H9 (cell line): Measurements from ENCODE around the gene STAMBP. TPM values are rescaled to one million over a fixed set of nuclear protein-coding genes. Genes with fewer than 3 reads are reported as not detected.

Experiments used
- DNase-seq: peaks from one replicate; pipeline ENCODE4 v3.0.0-alpha.2; 2017
- H2AFZ ChIP-seq: one replicate; pipeline ENCODE4 v1.6.1; 2013; ENCODE audit warnings: mild to moderate bottlenecking, low read length, control low read depth, moderate library complexity
- H2AK5ac ChIP-seq: 2 replicates; pipeline ENCODE4 v1.6.1; 2013; ENCODE audit warnings: low read length, control low read depth, mixed read lengths; ENCODE audit not compliant: insufficient read length
- H2BK120ac ChIP-seq: one replicate; pipeline ENCODE4 v1.6.1; 2013; ENCODE audit warnings: low read depth, mild to moderate bottlenecking, low read length, control low read depth, inconsistent platforms; ENCODE audit not compliant: poor library complexity, severe bottlenecking
- H2BK12ac ChIP-seq: 2 replicates; pipeline ENCODE4 v1.6.1; 2013; ENCODE audit warnings: low read length, control low read depth, mixed read lengths, low read depth; ENCODE audit not compliant: insufficient read length
- H2BK15ac ChIP-seq: 2 replicates; pipeline ENCODE4 v1.6.1; 2013; ENCODE audit warnings: low read depth, low read length, control low read depth
- H2BK20ac ChIP-seq: one replicate; pipeline ENCODE4 v1.6.1; 2013; ENCODE audit warnings: low read depth, mild to moderate bottlenecking, low read length, control low read depth, inconsistent platforms; ENCODE audit not compliant: poor library complexity, severe bottlenecking
- H2BK5ac ChIP-seq: 2 replicates; pipeline ENCODE4 v1.6.1; 2013; ENCODE audit warnings: low read length, control low read depth, mixed read lengths; ENCODE audit not compliant: insufficient read length
- H3K14ac ChIP-seq: 2 replicates; pipeline ENCODE4 v1.6.1; 2013; ENCODE audit warnings: low read length, control low read depth; ENCODE audit not compliant: insufficient read depth
- H3K18ac ChIP-seq: 2 replicates; pipeline ENCODE4 v1.6.1; 2013; ENCODE audit warnings: low read depth, mild to moderate bottlenecking, mixed read lengths, low read length, control low read depth; ENCODE audit not compliant: insufficient read length
- H3K23ac ChIP-seq: 2 replicates; pipeline ENCODE4 v1.6.1; 2013; ENCODE audit warnings: low read length, control low read depth, mixed read lengths, low read depth; ENCODE audit not compliant: insufficient read length
- H3K23me2 ChIP-seq: 2 replicates; pipeline ENCODE4 v1.6.1; 2013; ENCODE audit warnings: low read depth, mild to moderate bottlenecking, mixed read lengths, low read length, control low read depth; ENCODE audit not compliant: insufficient read length, poor library complexity, severe bottlenecking
- H3K27ac ChIP-seq: 2 replicates; pipeline ENCODE4 v1.5.1; 2013; ENCODE audit warnings: low read length, control low read depth, mixed read lengths, low read depth; ENCODE audit not compliant: insufficient read length
- H3K27me3 ChIP-seq: 2 replicates; pipeline ENCODE4 v1.6.1; 2013; ENCODE audit warnings: low read length, control low read depth, inconsistent platforms; ENCODE audit not compliant: insufficient read depth
- H3K4ac ChIP-seq: 2 replicates; pipeline ENCODE4 v1.6.1; 2013; ENCODE audit warnings: low read depth, mild to moderate bottlenecking, control low read depth, inconsistent platforms, low read length, moderate library complexity
- H3K4me1 ChIP-seq: 2 replicates; pipeline ENCODE4 v1.6.1; 2013; ENCODE audit warnings: low read length, control low read depth, inconsistent platforms; ENCODE audit not compliant: insufficient read depth
- H3K4me2 ChIP-seq: 2 replicates; pipeline ENCODE4 v1.6.1; 2013; ENCODE audit warnings: low read length, control low read depth, mixed read lengths; ENCODE audit not compliant: insufficient read length, insufficient read depth
- H3K56ac ChIP-seq: 2 replicates; pipeline ENCODE4 v1.6.1; 2013; ENCODE audit warnings: low read depth, mild to moderate bottlenecking, mixed read lengths, low read length, control low read depth; ENCODE audit not compliant: insufficient read length
- H3K79me1 ChIP-seq: 2 replicates; pipeline ENCODE4 v1.6.1; 2013; ENCODE audit warnings: low read depth, mild to moderate bottlenecking, moderate library complexity, low read length, control low read depth, inconsistent platforms; ENCODE audit not compliant: insufficient read depth, poor library complexity, severe bottlenecking
- H3K79me2 ChIP-seq: 2 replicates; pipeline ENCODE4 v1.6.1; 2013; ENCODE audit warnings: low read length, control low read depth, inconsistent platforms; ENCODE audit not compliant: insufficient read depth
- H3K9ac ChIP-seq: 2 replicates; pipeline ENCODE4 v1.6.1; 2013; ENCODE audit warnings: low read length, control low read depth, mixed read lengths; ENCODE audit not compliant: insufficient read length; ENCODE audit errors: extremely low read depth
- H3K9me3 ChIP-seq: one replicate; pipeline ENCODE4 v1.6.1; 2013; ENCODE audit warnings: low read depth, low read length, inconsistent platforms; ENCODE audit not compliant: control insufficient read depth
- H3T11ph ChIP-seq: one replicate; pipeline ENCODE4 v1.6.1; 2013; ENCODE audit warnings: mild to moderate bottlenecking, low read length, control low read depth, inconsistent platforms
- H4K20me1 ChIP-seq: one replicate; pipeline ENCODE4 v1.6.1; 2013; ENCODE audit not compliant: control insufficient read depth, insufficient read length, insufficient read depth
- H4K5ac ChIP-seq: 2 replicates; pipeline ENCODE4 v1.6.1; 2013; ENCODE audit warnings: low read depth, mild to moderate bottlenecking, mixed read lengths, low read length, control low read depth; ENCODE audit not compliant: insufficient read length
- H4K8ac ChIP-seq: replicated peaks from 2 replicates; pipeline ENCODE4 v1.6.1; 2013; ENCODE audit warnings: low read length, control low read depth, mixed read lengths, low read depth; ENCODE audit not compliant: insufficient read length
- H4K91ac ChIP-seq: 2 replicates; pipeline ENCODE4 v1.6.1; 2013; ENCODE audit warnings: low read depth, mild to moderate bottlenecking, moderate library complexity, mixed read lengths, low read length, control low read depth; ENCODE audit not compliant: insufficient read length
- H3K27ac Mint-ChIP-seq, 3 experiments: 2 replicates in 2 of 3; 3 replicates in 1 of 3; pipeline ENCODE4 v1.8.0; 2020 to 2021; ENCODE audit warnings: mixed read lengths in 3 of 3, mild to moderate bottlenecking in 1 of 3, moderate library complexity in 1 of 3
- H3K27me3 Mint-ChIP-seq: 2 replicates; pipeline ENCODE4 v1.8.0; 2021; ENCODE audit warnings: low read depth, mild to moderate bottlenecking, moderate library complexity, mixed read lengths
- H3K36me3 Mint-ChIP-seq, 3 experiments: 2 replicates in 2 of 3; 3 replicates in 1 of 3; pipeline ENCODE4 v1.8.0; 2020 to 2021; ENCODE audit warnings: low read depth in 3 of 3, mixed read lengths in 3 of 3; ENCODE audit not compliant: insufficient read depth in 1 of 3
- H3K4me1 Mint-ChIP-seq, 2 experiments: 2 replicates each; pipeline ENCODE4 v1.8.0; 2020; ENCODE audit warnings: mixed read lengths in 2 of 2
- H3K4me3 Mint-ChIP-seq, 2 experiments: 2 replicates in 1 of 2; 3 replicates in 1 of 2; pipeline ENCODE4 v1.8.0; 2020 to 2021; ENCODE audit warnings: mild to moderate bottlenecking in 2 of 2, mixed read lengths in 2 of 2, moderate library complexity in 1 of 2
- H3K9me3 Mint-ChIP-seq, 2 experiments: 2 replicates in 1 of 2; 3 replicates in 1 of 2; pipeline ENCODE4 v1.8.0; 2020; ENCODE audit warnings: mild to moderate bottlenecking in 2 of 2, mixed read lengths in 2 of 2, moderate library complexity in 1 of 2
- CTCF ChIP-seq: fragments of 200-600 bp; sonication (generic); conservative IDR thresholded peaks from 3 replicates; pipeline ENCODE4 v1.8.0; 2021; ENCODE audit warnings: antibody characterized with exemption, mild to moderate bottlenecking
- total RNA-seq: library from RNA; stranded (reverse); gene quantifications from 2 replicates; pipeline ENCODE4 v1.2.1, GENCODE V29; 2021

STAMBP gene
- total RNA-seq, 1 experiment from 2014 or later, result 45.5 TPM

DNA sequence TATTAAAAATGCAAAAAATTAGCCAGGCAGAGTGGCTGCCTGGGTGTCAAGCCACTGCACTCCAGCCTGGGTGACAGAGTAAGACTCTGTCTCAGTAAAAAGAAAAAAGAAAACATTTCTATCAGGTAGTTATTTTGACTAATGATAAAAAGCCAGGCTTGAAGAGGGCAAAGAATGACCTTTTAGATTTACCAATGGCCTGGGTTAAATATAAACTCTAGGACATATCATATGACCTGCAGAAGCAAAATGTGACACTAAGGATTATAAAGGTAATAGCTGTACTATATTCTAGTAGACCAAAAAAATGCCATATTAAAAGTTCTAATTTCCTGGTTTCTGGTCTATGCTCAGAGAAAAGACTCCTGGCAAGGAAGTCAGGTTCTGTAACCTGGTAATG lies 16.1 kb upstream of the STAMBP start:
- DNase-seq, result no peak
- no peaks in the 10 kb centered on the region for H3K23me2 ChIP-seq
- H4K8ac ChIP-seq, result no peak overlapping the region
- H3K27ac ChIP-seq, result no peak overlapping the region
- Mint-ChIP-seq H3K27me3 (peaks cover 48% of the 10 kb centered on the region), H3K4me1 (no peaks in the 10 kb centered on the region), H3K9me3 (no peaks in the 10 kb centered on the region), H3K27ac (no peak overlapping the region), H3K4me3 (no peak overlapping the region), H3K36me3 (no peaks in the 10 kb centered on the region)
- no peak overlapping the region for H3K18ac ChIP-seq
- H4K91ac ChIP-seq, result no peak overlapping the region
- H4K20me1 ChIP-seq, result no peaks in the 10 kb centered on the region
- no peak overlapping the region for H3K14ac ChIP-seq
- no peak overlapping the region for H2BK15ac ChIP-seq
- no peaks in the 10 kb centered on the region for H3K9me3 ChIP-seq
- no peak overlapping the region for H2BK5ac ChIP-seq
- no peak overlapping the region for H3T11ph ChIP-seq
- TF ChIP-seq CTCF, result no peak
- no peaks in the 10 kb centered on the region for H3K79me1 ChIP-seq
- H3K23ac ChIP-seq, result no peak overlapping the region
- no peak overlapping the region for H4K5ac ChIP-seq
- H3K4me2 ChIP-seq, result no peak overlapping the region
- no peaks in the 10 kb centered on the region for H3K4me1 ChIP-seq
- H2BK120ac ChIP-seq, result no peak overlapping the region
- H2AK5ac ChIP-seq, result no peak overlapping the region
- no peak overlapping the region for H3K4ac ChIP-seq
- H2AFZ ChIP-seq, result no peak overlapping the region
- H3K56ac ChIP-seq, result no peak overlapping the region
- no peak overlapping the region for H3K9ac ChIP-seq
- no peak overlapping the region for H2BK12ac ChIP-seq
- no peaks in the 10 kb centered on the region for H3K79me2 ChIP-seq
- H3K27me3 ChIP-seq, result no peaks in the 10 kb centered on the region; the same call in 1 of the 2 replicates
- no peak overlapping the region for H2BK20ac ChIP-seq
